Activated T-helper 2 cell treated with anti-CD3 and anti-CD28 coated beads, Interferon-gamma antibody, Interleukin-2, Interleukin-4, amounts not matched to agents 10 μg/mL and 5 μg/mL and 100 μg/mL, durations not matched to agents 14 hours and 24 hours and 36 hours (primary cell): ENCODE measurements around the gene OCEL1. TPM values are rescaled to one million over a fixed set of nuclear protein-coding genes. Genes with fewer than 3 reads are reported as not detected.
"Not testable (repeated sequence)": the region's sequence is repeated elsewhere in the genome, so short reads cannot be mapped to it uniquely, and the experiment has no call there.

Experiments used
- DNase-seq: peaks from one replicate; pipeline ENCODE4 v3.0.0; 2021; ENCODE audit warnings: low spot score
- H3K27ac Mint-ChIP-seq: one replicate; pipeline ENCODE4 v1.8.0; 2021; ENCODE audit warnings: mixed read lengths
- H3K27me3 Mint-ChIP-seq: one replicate; pipeline ENCODE4 v1.8.0; 2021; ENCODE audit warnings: low read depth, mixed read lengths
- H3K36me3 Mint-ChIP-seq: one replicate; pipeline ENCODE4 v1.8.0; 2021; ENCODE audit warnings: low read depth, mixed read lengths
- H3K4me1 Mint-ChIP-seq: one replicate; pipeline ENCODE4 v1.8.0; 2021; ENCODE audit warnings: low read depth, mixed read lengths
- H3K4me3 Mint-ChIP-seq: one replicate; pipeline ENCODE4 v1.8.0; 2021; ENCODE audit warnings: low read depth, mild to moderate bottlenecking, moderate library complexity, mixed read lengths
- H3K9me3 Mint-ChIP-seq: one replicate; pipeline ENCODE4 v1.8.0; 2021; ENCODE audit warnings: mixed read lengths
- intact Hi-C: fragments of 100-400 bp; cut with micrococcal nuclease; formaldehyde crosslinking; loops from one replicate; pipeline ENCODE4 v1.15.1; 2023
- total RNA-seq: library from RNA; stranded (reverse); gene quantifications from 2 replicates; pipeline ENCODE4 v1.2.3, GENCODE V29; 2022

The OCEL1 gene
- total RNA-seq, 1 donor from 2014 or later, result 22.0 TPM

DNA sequence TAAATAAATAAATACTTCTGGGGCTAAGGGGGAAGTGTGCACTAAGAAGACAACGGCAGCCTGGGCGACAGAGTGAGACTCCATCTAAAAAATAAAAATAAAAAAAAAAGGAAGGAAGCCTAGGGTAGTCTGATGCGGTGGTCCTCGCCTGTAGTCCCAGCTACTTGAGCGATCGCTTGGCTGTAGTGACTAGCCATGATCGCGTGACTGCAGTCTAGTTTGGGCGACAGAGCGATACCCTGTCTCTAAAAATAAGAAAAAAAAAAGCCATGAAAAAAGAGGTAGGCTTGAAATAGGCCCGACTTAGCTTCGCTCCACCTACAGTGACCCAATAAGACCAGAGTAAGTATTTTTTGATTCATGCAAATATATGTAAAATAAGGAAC, 40.6 kb downstream of the OCEL1 start:
- Mint-ChIP-seq H3K36me3 (peaks cover 11% of the 10 kb centered on the region), H3K27ac (peak overlapping the region; percentile 86)
- intact Hi-C loops, result no loop called here

DNA sequence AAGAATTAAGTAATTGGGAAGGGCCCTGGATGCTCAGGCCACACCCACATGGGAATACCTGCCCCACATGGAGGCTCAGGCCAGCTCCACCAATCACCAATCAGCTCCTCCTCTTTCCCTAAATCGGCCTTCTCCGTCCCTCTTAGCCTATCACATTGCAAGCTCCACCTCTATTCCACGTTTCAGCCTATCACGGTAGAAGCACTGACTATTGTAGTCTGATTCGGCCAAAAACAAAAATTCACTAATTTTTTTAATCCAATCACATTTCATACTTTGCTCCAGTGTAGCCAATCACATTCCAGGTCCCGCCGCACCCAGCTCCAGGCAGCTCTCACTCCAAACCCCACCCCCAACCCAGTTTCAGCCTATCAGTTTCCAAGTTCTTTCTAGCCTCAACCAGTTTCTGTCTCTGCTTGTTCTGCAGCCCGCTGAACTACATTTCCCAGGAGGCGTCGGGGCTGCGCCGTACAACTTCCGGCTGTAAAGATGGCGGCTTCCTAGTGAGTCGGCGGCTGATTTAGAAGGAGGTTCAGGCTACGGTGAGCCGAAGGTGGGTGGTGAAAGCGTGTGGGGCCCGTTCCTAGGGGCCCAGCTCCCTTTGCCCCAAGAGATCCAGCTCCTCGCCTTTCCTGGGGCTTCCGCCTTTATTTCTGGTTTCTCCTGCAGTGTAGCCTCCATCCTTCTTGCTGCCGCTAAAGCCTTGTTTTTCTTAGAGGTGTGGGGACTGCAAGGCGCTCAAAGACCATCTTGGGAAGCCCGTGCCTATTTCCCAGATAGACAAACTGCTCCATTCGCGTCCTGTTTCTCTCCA, 41.2 kb downstream of the OCEL1 start, which contains the start of gene BABAM1:
BABAM1 (plus strand) TSS at position 469 of the 814 bp plus-strand sequence. CDS start 1,364 bp downstream, outside the sequence.
- intact Hi-C loops, result no loop called here

More for the DNA sequence above, 40.6 kb downstream of the OCEL1 start:
- peaks cover 15% of the 10 kb centered on the region for H3K4me1 Mint-ChIP-seq
- H3K4me3 Mint-ChIP-seq, result peak overlapping the region; percentile 92
- no peak for DNase-seq
- H3K9me3 Mint-ChIP-seq, result no peaks in the 10 kb centered on the region
- H3K27me3 Mint-ChIP-seq, result no peaks in the 10 kb centered on the region

DNA sequence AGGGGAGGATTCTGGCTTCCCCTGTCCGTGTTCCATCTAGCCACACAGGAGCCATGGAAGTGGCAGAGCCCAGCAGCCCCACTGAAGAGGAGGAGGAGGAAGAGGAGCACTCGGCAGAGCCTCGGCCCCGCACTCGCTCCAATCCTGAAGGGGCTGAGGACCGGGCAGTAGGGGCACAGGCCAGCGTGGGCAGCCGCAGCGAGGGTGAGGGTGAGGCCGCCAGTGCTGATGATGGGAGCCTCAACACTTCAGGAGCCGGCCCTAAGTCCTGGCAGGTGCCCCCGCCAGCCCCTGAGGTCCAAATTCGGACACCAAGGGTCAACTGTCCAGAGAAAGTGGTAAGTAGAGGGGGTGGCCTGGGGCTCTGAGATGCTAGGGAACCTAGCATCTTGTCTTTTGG, 42.7 kb downstream of the OCEL1 start:
- peaks cover 15% of the 10 kb centered on the region for H3K4me1 Mint-ChIP-seq
- no peak for DNase-seq
- peak overlapping the region; percentile 92 for H3K4me3 Mint-ChIP-seq
- intact Hi-C loops, result no loop called here
- no peak overlapping the region for H3K27ac Mint-ChIP-seq
- no peaks in the 10 kb centered on the region for H3K9me3 Mint-ChIP-seq
- H3K36me3 Mint-ChIP-seq, result peaks cover 22% of the 10 kb centered on the region
- H3K27me3 Mint-ChIP-seq, result no peaks in the 10 kb centered on the region

More for the DNA sequence above, 41.2 kb downstream of the OCEL1 start, which contains the start of gene BABAM1:
- Mint-ChIP-seq H3K4me3 (peak within 1 kb of the TSS; percentile 92), H3K27ac (peak within 1 kb of the TSS; percentile 86), H3K4me1 (peaks cover 15% of the 10 kb centered on the region), H3K9me3 (no peaks in the 10 kb centered on the region), H3K36me3 (peaks cover 16% of the 10 kb centered on the region), H3K27me3 (no peaks in the 10 kb centered on the region)
- DNase-seq, result peak; percentile 96

DNA sequence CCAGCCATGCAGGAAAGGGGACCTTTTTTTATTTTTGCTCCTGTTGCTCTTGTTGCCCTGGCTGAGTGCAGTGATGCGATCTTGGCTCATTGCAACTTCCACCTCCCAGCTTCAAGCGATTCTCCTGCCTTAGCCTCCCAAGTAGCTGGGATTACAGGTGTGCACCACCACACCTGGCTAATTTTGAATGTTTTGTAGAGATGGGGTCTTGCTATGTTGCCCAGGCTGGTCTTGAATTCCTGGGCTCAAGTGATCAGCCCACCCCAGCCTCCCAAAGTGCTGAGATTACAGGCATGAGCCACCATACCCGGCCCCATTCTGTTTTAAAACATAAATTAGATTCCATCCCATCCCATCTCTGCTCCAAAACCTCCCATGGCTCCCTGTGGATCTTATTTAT, 48.9 kb downstream of the OCEL1 start:
- DNase-seq, H3K4me1 Mint-ChIP-seq, H3K4me3 Mint-ChIP-seq, H3K9me3 Mint-ChIP-seq, H3K27ac Mint-ChIP-seq, H3K27me3 Mint-ChIP-seq, intact Hi-C loops: not testable (repeated sequence)
- peaks cover 55% of the 10 kb centered on the region for H3K36me3 Mint-ChIP-seq

DNA sequence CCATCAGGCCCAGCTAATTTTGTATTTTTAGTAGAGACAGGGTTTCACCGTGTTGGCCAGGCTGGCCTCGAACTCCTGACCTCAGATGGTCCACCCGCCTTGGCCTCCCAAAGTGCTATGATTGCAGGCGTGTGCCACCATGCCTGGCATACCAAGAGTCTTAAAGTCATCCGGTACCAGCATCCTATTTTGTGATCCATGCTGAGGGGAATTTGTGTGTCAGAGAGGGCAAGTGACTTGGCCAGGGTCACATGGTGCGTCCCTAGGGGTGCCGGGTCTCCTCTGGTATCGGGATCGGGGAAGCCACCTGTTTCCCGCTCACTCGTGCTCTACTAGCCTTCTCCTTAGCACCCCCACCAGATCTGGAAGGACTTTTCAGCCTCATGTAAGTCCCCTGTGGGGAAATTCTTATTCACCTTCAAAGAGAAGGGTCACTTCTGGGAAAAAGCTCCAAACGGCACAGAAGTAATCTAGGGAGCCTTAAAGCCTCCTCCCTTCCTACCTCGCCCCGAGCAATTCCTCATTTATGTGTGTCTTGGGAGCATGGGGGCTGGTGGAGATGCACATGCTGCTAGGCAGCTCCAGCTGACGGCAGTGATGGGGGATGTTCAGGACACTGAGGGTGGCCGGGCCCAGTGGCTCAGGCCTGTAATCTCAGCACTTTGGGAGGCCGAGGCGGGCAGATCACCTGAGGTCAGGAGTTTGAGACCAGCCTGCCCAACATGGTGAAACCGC, 49.6 kb downstream of the OCEL1 start:
- Mint-ChIP-seq H3K4me1 (no peaks in the 10 kb centered on the region), H3K27me3 (no peaks in the 10 kb centered on the region), H3K4me3 (no peak overlapping the region), H3K9me3 (no peaks in the 10 kb centered on the region), H3K27ac (no peak overlapping the region), H3K36me3 (peaks cover 50% of the 10 kb centered on the region)
- DNase-seq, result no peak
- intact Hi-C loops, result no loop called here

Other genes starting within 250 kb of the OCEL1 start
- 0.27 and 0.44 TPM in 2 replicates for gene CPAMD8, start 199.4 kb upstream of the OCEL1 start, total RNA-seq
- 27.8 and 28.8 TPM in 2 replicates for gene HAUS8, start 150.8 kb upstream of the OCEL1 start, total RNA-seq
- 143 TPM in 2 replicates for gene MYO9B, start 150.4 kb upstream of the OCEL1 start, total RNA-seq
- 26.4 and 27.2 TPM in 2 replicates for gene USE1, start 10.9 kb upstream of the OCEL1 start, total RNA-seq
- 13.2 and 13.4 TPM in 2 replicates for gene NR2F6, start 19.7 kb downstream of the OCEL1 start, total RNA-seq
- gene USHBP1, start 38.5 kb downstream of the OCEL1 start, total RNA-seq, result 0.07 TPM in 1 of 2 replicates, not detected in the other
- gene BABAM1, start 41.2 kb downstream of the OCEL1 start, total RNA-seq, result 122 and 123 TPM in 2 replicates
- 19.8 and 20.4 TPM in 2 replicates for gene ANKLE1, start 55.7 kb downstream of the OCEL1 start, total RNA-seq
- 9.9 and 10.9 TPM in 2 replicates for gene ABHD8, start 77.2 kb downstream of the OCEL1 start, total RNA-seq
- gene MRPL34, start 79.6 kb downstream of the OCEL1 start, total RNA-seq, result 92.0 and 95.7 TPM in 2 replicates
- gene DDA1, start 83.3 kb downstream of the OCEL1 start, total RNA-seq, result 37.1 and 39.2 TPM in 2 replicates
- 9.2 and 9.4 TPM in 2 replicates for gene ANO8, start 108.6 kb downstream of the OCEL1 start, total RNA-seq
- 62.5 and 66.5 TPM in 2 replicates for gene GTPBP3, start 111.3 kb downstream of the OCEL1 start, total RNA-seq
- gene PLVAP, start 151.1 kb downstream of the OCEL1 start, total RNA-seq, result not detected in 2 replicates
- gene CCDC194, start 168.0 kb downstream of the OCEL1 start, total RNA-seq, result 1.5 and 2.4 TPM in 2 replicates
- gene BST2, start 179.4 kb downstream of the OCEL1 start, total RNA-seq, result 129 and 133 TPM in 2 replicates
- gene MVB12A, start 193.8 kb downstream of the OCEL1 start, total RNA-seq, result 41.1 and 43.2 TPM in 2 replicates
- not detected in 2 replicates for gene TMEM221, start 222.4 kb downstream of the OCEL1 start, total RNA-seq
- gene NXNL1, start 234.7 kb downstream of the OCEL1 start, total RNA-seq, result not detected in 2 replicates
- gene SLC27A1, start 244.3 kb downstream of the OCEL1 start, total RNA-seq, result 3.1 and 3.5 TPM in 2 replicates